ENCODE data around the gene SLC38A4. TPM values are rescaled to one million over a fixed set of nuclear protein-coding genes. Genes with fewer than 3 reads are reported as not detected.

The SLC38A4 gene
- total and polyA plus RNA-seq, 2 of the 8 experiments (the other 6 are each of a cell fraction or from before 2014, with no cell fraction given), result 6.7 to 15.4 TPM

GRCh38 chr12:46865311-46865710 is 39.5 kb upstream of the SLC38A4 start:
- no peaks in the 10 kb centered on the region for H3K23me2 ChIP-seq (ENCODE audit: low read depth, low read length)
- H3K9me3 ChIP-seq (ENCODE audit: insufficient read depth in 2 of 2, low read depth in 1 of 2, low read length in 1 of 2), result peaks cover 17 to 22% of the 10 kb centered on the region in 2 experiments
- H3K4me3 ChIP-seq (ENCODE audit: extremely low read depth in 1 of 4, insufficient read depth in 2 of 4, low read depth in 3 of 4, low read length in 4 of 4), result no peak overlapping the region
- H3K27me3 ChIP-seq (replicated peaks in 1 of 4; ENCODE audit: control insufficient read depth in 3 of 4, extremely low read depth in 1 of 4, insufficient read depth in 3 of 4, low read length in 3 of 4), result no peaks in the 10 kb centered on the region
- no peak overlapping the region for H4K8ac ChIP-seq (ENCODE audit: extremely low read depth, insufficient read depth, low read length)
- no peak overlapping the region for H2AFZ ChIP-seq (ENCODE audit: low read length)
- H3K23ac ChIP-seq (ENCODE audit: insufficient read length), result no peak overlapping the region
- no peaks in the 10 kb centered on the region for H4K20me1 ChIP-seq (replicated peaks in 1 of 2; ENCODE audit: control insufficient read depth in 1 of 2, insufficient read depth in 2 of 2, low read length in 2 of 2)
- POLR2A ChIA-PET (ENCODE audit: partially characterized antibody), result no interaction called here
- no peak overlapping the region for H3K4ac ChIP-seq (replicated peaks; ENCODE audit: insufficient read length, low read depth, low read length)
- H3K4me1 ChIP-seq (replicated peaks in 1 of 4; ENCODE audit: control insufficient read depth in 3 of 4, insufficient read depth in 4 of 4, low read length in 3 of 4), result no peaks in the 10 kb centered on the region
- no peak overlapping the region for H2BK120ac ChIP-seq (replicated peaks; ENCODE audit: low read depth, low read length)
- no peak overlapping the region for H3K4me2 ChIP-seq (ENCODE audit: insufficient read depth in 1 of 2, low read depth in 2 of 2, low read length in 2 of 2)
- no peak overlapping the region for H4K91ac ChIP-seq (replicated peaks; ENCODE audit: insufficient read length, low read length)
- no peak overlapping the region for H3K14ac ChIP-seq (ENCODE audit: insufficient read length)
- H2AK5ac ChIP-seq (ENCODE audit: low read depth, low read length), result no peak overlapping the region
- H2BK12ac ChIP-seq (ENCODE audit: low read depth, low read length), result no peak overlapping the region
- no peaks in the 10 kb centered on the region for H3K79me2 ChIP-seq (ENCODE audit: control insufficient read depth in 1 of 2, insufficient read depth in 2 of 2, low read length in 2 of 2)
- H2BK15ac ChIP-seq (ENCODE audit: low read length), result no peak overlapping the region
- no peak overlapping the region for H3K56ac ChIP-seq (replicated peaks; ENCODE audit: insufficient read length, low read depth, low read length)
- no peak overlapping the region for H4K5ac ChIP-seq (ENCODE audit: insufficient read length, low read depth, low read length)
- CTCF ChIA-PET (ENCODE audit: partially characterized antibody), result no interaction called here
- H3K9ac ChIP-seq (replicated peaks in 1 of 4; ENCODE audit: extremely low read depth in 1 of 4, low read depth in 3 of 4, low read length in 3 of 4), result no peak overlapping the region
- no peak overlapping the region for H2BK20ac ChIP-seq (ENCODE audit: low read length)
- no peak overlapping the region for H3K27ac ChIP-seq (ENCODE audit: low read depth, low read length)
- H2BK5ac ChIP-seq (ENCODE audit: low read depth, low read length), result no peak overlapping the region
- no peak for DNase-seq (ENCODE audit: low read depth in 1 of 2, low spot score in 2 of 2)
- H3K36me3 ChIP-seq (ENCODE audit: control insufficient read depth in 2 of 4, insufficient read depth in 4 of 4, low read length in 3 of 4), result no peaks in the 10 kb centered on the region
- no peak for FAIRE-seq
- no peak overlapping the region for H3K18ac ChIP-seq (ENCODE audit: extremely low read depth, low read length)
- H3K79me1 ChIP-seq (ENCODE audit: low read depth, low read length), result no peaks in the 10 kb centered on the region
- TF ChIP-seq SIN3A (conservative IDR thresholded peaks at IDR 0.05 in 1 of 2, IDR thresholded peaks at IDR 0.05 in 1 of 2; ENCODE audit: low read depth in 1 of 2, low read length in 2 of 2) (no peak), SIX5 (IDR thresholded peaks at IDR 0.05; ENCODE audit: low read depth, low read length) (no peak)
- TF ChIP-seq, protein P1, sequence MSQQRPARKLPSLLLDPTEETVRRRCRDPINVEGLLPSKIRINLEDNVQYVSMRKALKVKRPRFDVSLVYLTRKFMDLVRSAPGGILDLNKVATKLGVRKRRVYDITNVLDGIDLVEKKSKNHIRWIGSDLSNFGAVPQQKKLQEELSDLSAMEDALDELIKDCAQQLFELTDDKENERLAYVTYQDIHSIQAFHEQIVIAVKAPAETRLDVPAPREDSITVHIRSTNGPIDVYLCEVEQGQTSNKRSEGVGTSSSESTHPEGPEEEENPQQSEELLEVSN (IDR thresholded peaks at IDR 0.05), result no peak
